Panc1 (cell line): Measurements from ENCODE around the gene FAAP100. TPM values are rescaled to one million over a fixed set of nuclear protein-coding genes. Genes with fewer than 3 reads are reported as not detected.

ENCODE experiments used
- ATAC-seq: fragments of 200-7000 bp; cut with Tn5 transposase; 2 replicates; pipeline ENCODE4 v1.9.1; 2020; ENCODE audit warnings: mild to moderate bottlenecking, moderate library complexity
- BruUV-seq: library from RNA; stranded (reverse); fragments of 400-500 nt; replicated peaks from 2 replicates; lab custom pipeline; 2021; lab: Mats Ljungman, UMichigan
- CTCF ChIA-PET: fragments of 300-600 bp; sonication (Branson Sonifier 250); formaldehyde crosslinking; loops from one replicate; lab custom pipeline; 2022; ENCODE audit warnings: antibody characterized with exemption; lab: Charles Lee
- POLR2A ChIA-PET: fragments of 300-600 bp; sonication (Branson Sonifier 250); formaldehyde crosslinking; loops from one replicate; lab custom pipeline; 2022; ENCODE audit warnings: antibody characterized with exemption; lab: Charles Lee
- DNase-seq: peaks from one replicate; pipeline ENCODE4 v3.0.0-alpha.2; 2010; ENCODE audit warnings: low read depth, low spot score
- H3K27ac ChIP-seq: 2 replicates; pipeline ENCODE4 v1.5.1; 2011; ENCODE audit warnings: mild to moderate bottlenecking, low read length, inconsistent platforms
- H3K27me3 ChIP-seq: fragments of 200-500 bp; sonication (Bioruptor generic); 2 replicates; pipeline ENCODE4 v1.6.0; 2014; ENCODE audit warnings: low read length, inconsistent platforms; ENCODE audit not compliant: control insufficient read depth, insufficient read depth
- H3K36me3 ChIP-seq: fragments of 200-500 bp; sonication (Bioruptor generic); 2 replicates; pipeline ENCODE4 v1.5.1; 2014; ENCODE audit warnings: inconsistent platforms, mild to moderate bottlenecking, low read length, moderate library complexity; ENCODE audit not compliant: control insufficient read depth, insufficient read depth
- H3K4me1 ChIP-seq: 2 replicates; pipeline ENCODE4 v1.5.1; 2011; ENCODE audit warnings: inconsistent platforms, mild to moderate bottlenecking, low read length, moderate library complexity; ENCODE audit not compliant: control insufficient read depth, insufficient read depth
- H3K4me3 ChIP-seq, 2 experiments: 2 replicates each; pipeline ENCODE4 v1.5.1; 2011 to 2012; ENCODE audit warnings: low read depth in 2 of 2, low read length in 2 of 2, mild to moderate bottlenecking in 2 of 2, inconsistent platforms in 1 of 2, moderate library complexity in 1 of 2
- H3K9me3 ChIP-seq: fragments of 200-500 bp; sonication (Bioruptor generic); 2 replicates; pipeline ENCODE4 v1.5.1; 2014; ENCODE audit warnings: low read depth, mild to moderate bottlenecking, inconsistent platforms, low read length, moderate library complexity; ENCODE audit not compliant: control insufficient read depth, insufficient read depth
- CTCF ChIP-seq: fragments of 450-650 bp; IDR thresholded peaks from 2 replicates; pipeline ENCODE4 v1.5.1; 2017; ENCODE audit warnings: mild to moderate bottlenecking
- POLR2AphosphoS5 ChIP-seq: IDR thresholded peaks from 2 replicates; pipeline ENCODE4 v1.6.1; 2012; ENCODE audit warnings: mild to moderate bottlenecking, low read depth, low read length, moderate library complexity
- REST ChIP-seq, 2 experiments: IDR thresholded peaks; 2 replicates each; pipeline ENCODE4 v1.6.1; 2011 to 2012; ENCODE audit warnings: low read depth in 2 of 2, control low read depth in 1 of 2, low read length in 1 of 2, mild to moderate bottlenecking in 1 of 2, moderate library complexity in 1 of 2; ENCODE audit not compliant: insufficient read depth in 1 of 2
- SIN3A ChIP-seq: IDR thresholded peaks from 2 replicates; pipeline ENCODE4 v1.6.1; 2012; ENCODE audit warnings: low read depth, mild to moderate bottlenecking, low read length, moderate library complexity, borderline replicate concordance; ENCODE audit not compliant: insufficient read depth
- TCF7L2 ChIP-seq: IDR thresholded peaks from 2 replicates; pipeline ENCODE4 v1.6.1; 2011; ENCODE audit warnings: mild to moderate bottlenecking, low read depth, low read length, inconsistent platforms
- in situ Hi-C: cut with HindIII; loops from 2 replicates; pipeline ENCODE4 v1.10.0; 2016; ENCODE audit warnings: low sequenced_read_pairs, low pct_unique_long_range_greater_than_20kb
- intact Hi-C: fragments of 100-400 bp; cut with micrococcal nuclease; formaldehyde crosslinking; loops from one replicate; pipeline ENCODE4 v1.10.0; 2022; ENCODE audit not compliant: unreplicated experiment
- total RNA-seq: library from RNA; stranded (reverse); gene quantifications from one replicate; pipeline ENCODE4 v1.2.1, GENCODE V29; 2021; ENCODE audit not compliant: unreplicated experiment

The FAAP100 gene
- total RNA-seq, 1 experiment from 2014 or later: 265 TPM

GRCh38 chr17:81565231-81565630 lies 13.1 kb upstream of the FAAP100 start:
- intact Hi-C loops: no loop called here
- Histone ChIP-seq H3K9me3 (no peaks in the 10 kb centered on the region), H3K27me3 (no peaks in the 10 kb centered on the region), H3K27ac (peak overlapping the region; percentile 100), H3K4me3 (no peak overlapping the region), H3K4me1 (peaks cover 93% of the 10 kb centered on the region), H3K36me3 (peaks cover 16% of the 10 kb centered on the region)
- ChIA-PET CTCF (no interaction called here), POLR2A (no interaction called here)
- TF ChIP-seq TCF7L2 (no peak), POLR2AphosphoS5 (no peak), REST (IDR thresholded peaks at IDR 0.05; ENCODE audit: insufficient read depth in 1 of 2, low read depth in 2 of 2, low read length in 1 of 2) (no peak)
- DNase-seq: no peak
- in situ Hi-C loops: no loop called here
- BruUV-seq: no TSS peak
- ATAC-seq: no peak

GRCh38 chr17:81564778-81565177 lies 12.6 kb upstream of the FAAP100 start:
- POLR2A ChIA-PET: no interaction called here
- DNase-seq: no peak
- Histone ChIP-seq H3K36me3 (peaks cover 16% of the 10 kb centered on the region), H3K4me1 (peaks cover 93% of the 10 kb centered on the region), H3K27ac (peak overlapping the region; percentile 100), H3K4me3 (no peak overlapping the region), H3K9me3 (no peaks in the 10 kb centered on the region), H3K27me3 (no peaks in the 10 kb centered on the region)
- TF ChIP-seq REST (IDR thresholded peaks at IDR 0.05; ENCODE audit: insufficient read depth in 1 of 2, low read depth in 2 of 2, low read length in 1 of 2): no peak
- TF ChIP-seq POLR2AphosphoS5: no peak
- no peak for TF ChIP-seq CTCF
- no peak for TF ChIP-seq SIN3A
- TF ChIP-seq TCF7L2: no peak
- ATAC-seq: no peak
- BruUV-seq: no TSS peak
- in situ Hi-C loops: no loop called here
- intact Hi-C loops: no loop called here
- CTCF ChIA-PET: no interaction called here
